ENCODE measurements around the gene BRAT1.
"Not testable (repeated sequence)": the region's sequence is repeated elsewhere in the genome, so short reads cannot be mapped to it uniquely, and the experiment has no call there.

The BRAT1 gene

DNA sequence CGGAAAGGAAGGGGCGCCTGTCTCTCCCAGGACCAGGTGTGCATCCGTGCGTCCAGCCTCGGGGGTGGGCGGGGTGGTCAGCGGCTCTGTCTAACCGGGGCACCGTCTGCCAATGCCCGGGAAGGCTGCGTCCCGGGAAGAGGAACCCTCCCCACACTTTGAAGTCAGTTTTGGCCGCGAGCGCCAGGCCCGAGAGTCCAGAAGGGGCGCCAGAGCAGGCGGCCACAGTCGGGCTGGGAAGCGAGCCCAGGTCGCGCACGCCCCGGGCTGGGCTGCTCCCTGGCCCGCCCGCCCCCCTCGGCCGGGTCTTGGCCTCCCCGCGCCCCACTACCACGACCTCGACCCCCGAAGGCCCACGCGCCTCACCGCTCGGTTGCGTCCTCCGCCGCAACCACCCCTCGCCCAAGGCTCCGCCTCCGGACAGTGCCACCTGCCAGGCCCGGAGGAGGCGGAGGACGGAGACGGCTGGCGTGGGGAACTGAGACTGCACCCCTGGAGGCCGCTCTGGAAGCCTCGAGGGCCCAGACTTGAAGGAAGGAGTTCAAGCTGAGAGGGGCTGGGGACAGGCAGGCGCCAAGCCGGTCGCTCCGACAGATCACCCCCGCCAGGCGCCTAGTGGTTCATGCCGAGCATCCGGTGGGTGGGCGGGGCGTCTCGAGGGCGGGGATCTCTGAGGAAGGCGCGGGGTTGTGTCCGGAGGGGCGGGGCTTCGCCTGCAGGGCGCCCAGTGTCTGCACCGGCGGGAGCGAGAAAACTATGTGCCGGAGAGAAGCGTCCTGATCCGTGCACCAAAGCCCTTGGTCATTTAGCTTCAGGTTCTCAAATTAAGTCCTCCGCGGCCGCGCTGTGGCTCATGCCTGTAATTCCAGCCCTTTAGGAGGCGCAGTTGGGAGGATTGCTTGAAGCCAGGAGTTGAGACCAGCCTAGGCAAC is at the start of gene BRAT1:
TSS of gene BRAT1 (minus strand) at position 404 of the 932 bp plus-strand sequence. CDS start 1,093 bp downstream, outside the sequence.
- DNase-seq: peak; percentile 85

DNA sequence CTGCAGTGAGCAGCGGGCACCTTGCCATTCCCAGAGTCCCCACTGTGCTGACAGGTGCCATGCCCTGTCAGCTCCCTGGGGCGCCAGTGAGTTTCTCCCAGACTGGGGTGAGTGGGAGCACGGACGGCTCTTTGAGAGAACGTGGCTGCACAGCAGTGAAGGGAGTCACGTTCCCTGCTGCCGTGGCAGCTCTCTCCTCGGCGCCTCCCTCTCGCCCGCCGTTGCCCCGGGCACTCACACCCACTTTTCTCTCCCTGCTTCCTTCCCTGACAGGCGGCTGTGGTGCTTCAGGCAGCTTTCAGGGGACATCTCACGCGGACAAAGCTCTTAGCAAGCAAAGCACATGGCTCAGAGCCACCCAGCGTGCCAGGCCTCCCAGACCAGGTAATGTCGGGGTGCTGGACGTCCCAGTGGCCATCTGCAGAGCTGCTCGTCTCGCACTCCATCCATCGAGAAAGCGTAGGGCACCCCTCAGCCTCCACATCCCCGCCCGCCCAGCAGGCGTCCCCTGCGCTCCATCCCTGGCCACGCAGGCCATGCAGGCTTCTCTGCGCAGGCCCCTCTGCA is 49.4 kb upstream of the BRAT1 start:
- DNase-seq: no peak

DNA sequence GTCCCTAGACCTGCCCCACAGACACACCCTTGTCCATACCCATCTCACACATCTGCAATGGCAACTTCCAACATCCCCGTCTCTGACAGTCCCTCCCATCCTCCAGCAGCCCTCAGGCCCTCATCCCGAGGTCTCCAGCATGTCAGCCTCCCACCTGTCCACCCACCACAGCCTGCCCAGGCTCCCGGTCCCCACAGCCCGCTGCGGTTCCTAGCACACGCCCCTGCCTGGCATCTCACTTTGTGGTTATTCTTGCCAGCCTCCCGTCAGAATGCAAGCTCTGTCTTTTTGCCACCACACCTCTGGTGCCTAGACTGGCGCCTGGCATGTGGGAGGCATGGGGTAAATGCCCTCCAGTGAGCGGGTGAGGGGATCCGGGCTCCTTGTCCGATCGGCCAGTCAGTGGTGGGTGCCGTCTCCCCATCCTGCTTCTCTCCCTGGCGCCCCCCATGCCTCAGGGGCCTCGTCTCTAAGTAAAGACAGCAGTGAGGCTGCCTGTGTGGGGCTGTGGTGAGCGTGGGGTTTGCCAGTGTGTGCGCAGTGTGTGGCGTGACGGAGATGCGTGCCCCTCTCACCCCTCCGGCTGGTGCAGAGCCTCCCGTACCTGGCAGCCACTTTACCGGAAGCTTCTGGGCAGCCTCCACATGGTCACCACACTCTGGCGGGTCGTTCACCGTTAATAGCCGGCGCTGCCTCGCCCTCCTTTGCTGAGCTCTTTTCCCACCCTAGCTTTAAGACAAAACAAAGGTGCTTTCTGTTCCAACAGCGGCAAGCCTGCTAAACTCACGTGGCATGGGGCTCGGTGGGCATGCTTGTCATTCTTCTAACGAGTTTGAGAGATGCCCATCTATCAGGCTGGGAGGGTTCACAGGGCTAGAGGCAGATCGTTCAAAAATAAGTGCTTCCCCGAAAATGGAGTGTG is 48.0 kb upstream of the BRAT1 start:
- DNase-seq: no peak

DNA sequence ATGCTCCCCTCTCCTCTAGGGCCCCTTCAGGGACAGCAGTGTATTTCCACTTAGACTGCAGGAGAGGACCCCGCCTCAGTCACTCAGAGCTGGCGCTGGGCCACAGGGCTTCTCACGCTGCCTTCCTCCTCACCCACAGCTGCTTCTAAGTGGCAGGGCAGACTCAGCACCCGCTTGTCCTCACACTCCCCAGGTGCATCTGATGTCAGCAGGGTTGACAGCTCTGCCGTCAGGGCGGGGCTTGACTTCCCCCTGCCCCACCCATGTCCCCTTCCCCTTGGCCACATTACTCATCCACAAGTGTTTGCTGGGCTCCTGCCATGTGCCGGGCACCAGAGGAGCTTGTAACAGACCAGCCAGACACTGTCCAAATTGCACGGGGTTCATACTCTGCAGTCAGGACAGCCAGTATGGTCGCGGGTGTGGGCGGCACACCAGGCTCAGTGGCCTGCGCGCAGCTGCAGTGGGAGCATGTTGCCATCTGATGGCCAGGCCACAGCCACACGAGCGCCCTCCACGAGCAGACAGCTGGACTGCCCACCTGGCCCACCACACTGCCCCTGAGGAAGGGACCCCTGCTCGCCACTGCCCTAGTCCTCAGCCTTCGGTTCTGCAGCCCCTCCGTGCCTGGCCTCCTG is 47.2 kb upstream of the BRAT1 start:
- DNase-seq: no peak

DNA sequence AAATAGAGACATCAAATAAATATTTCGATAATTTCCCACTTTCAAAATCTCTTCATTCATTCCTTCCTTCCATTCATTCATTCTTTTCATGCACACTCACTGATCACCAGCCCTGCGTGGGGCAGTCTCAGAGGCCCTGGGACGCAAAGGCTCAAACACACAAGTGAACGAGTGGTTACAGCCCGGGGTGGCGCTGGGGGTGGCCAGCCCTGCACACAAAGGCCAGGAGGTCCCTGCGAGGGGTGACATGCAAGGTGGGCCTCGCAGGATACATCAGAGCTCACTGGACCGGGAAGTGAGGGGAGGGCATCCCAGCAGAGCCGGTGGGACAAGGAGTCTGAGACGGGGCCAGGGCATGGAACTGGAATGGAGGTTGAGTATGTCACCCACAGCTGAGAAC is 46.6 kb upstream of the BRAT1 start:
- DNase-seq: no peak

DNA sequence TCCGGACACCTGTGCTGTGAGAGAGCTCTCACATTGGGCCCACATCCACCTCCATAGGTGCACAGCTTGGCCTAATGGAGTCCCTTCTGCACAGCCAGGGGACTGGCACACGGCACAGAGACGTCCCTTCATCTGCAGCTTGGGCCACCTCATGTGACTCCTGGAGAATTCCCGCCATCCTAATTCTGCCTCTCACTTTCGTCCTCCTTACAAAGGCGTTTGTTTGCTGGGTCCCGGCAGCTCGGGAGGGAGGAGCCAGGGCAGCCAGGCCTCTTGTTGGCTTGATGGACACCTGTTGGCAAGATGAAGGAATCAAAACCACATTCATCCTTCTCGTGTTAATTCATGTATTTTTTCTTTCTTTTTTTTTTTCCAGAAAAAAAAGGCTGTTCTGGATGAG is 45.7 kb upstream of the BRAT1 start:
- DNase-seq: no peak

DNA sequence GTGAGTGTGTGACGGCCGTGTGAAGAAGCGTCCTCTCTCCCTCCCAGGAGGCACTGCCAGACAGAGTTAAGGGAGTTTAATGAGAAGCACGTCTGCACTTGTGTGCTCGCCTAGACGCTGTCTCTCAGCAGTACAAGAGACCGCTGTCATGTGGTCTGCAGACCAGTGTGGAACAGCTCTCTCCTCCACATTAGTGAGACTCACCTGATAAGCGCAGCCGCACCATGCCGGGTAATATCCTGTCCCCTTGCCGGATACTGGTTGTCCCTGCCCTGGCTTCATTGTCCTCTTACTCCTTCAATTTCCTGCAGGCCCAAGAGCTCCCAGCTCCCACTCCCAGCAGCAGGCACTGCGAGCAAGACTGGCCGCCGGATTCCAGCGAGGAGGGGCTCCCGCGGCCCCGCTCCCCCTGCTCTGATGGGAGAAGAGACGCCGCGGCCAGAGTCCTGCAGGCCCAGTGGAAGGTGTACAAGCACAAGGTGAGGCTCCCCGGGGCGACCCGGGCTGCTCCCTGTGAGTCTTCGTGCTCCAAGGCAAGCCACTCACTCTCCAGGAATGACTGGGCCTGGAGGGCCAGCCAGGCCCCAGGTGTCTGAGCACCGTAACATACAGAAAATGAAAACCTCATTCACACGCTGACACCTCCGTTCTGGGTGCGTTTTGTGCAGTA is 43.0 kb upstream of the BRAT1 start:
- no peak for DNase-seq

DNA sequence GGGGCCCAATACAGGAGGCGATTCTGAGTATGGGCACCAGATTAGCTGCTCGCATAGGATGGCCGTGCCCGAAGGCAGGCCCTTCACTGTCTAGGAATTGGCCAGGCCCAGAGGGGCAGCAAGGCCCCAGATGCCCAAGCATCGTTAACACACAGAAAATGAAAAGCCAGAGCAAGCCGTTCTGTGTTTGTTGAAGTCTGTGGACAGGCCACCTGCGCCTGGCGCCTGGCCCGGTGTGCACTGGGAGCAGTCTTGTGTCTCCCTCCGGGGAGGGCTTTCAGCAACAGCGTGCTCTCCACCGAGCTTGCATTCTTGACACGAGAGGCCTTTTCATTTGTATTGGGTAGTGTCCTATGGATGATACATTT is 41.9 kb upstream of the BRAT1 start:
- no peak for DNase-seq

DNA sequence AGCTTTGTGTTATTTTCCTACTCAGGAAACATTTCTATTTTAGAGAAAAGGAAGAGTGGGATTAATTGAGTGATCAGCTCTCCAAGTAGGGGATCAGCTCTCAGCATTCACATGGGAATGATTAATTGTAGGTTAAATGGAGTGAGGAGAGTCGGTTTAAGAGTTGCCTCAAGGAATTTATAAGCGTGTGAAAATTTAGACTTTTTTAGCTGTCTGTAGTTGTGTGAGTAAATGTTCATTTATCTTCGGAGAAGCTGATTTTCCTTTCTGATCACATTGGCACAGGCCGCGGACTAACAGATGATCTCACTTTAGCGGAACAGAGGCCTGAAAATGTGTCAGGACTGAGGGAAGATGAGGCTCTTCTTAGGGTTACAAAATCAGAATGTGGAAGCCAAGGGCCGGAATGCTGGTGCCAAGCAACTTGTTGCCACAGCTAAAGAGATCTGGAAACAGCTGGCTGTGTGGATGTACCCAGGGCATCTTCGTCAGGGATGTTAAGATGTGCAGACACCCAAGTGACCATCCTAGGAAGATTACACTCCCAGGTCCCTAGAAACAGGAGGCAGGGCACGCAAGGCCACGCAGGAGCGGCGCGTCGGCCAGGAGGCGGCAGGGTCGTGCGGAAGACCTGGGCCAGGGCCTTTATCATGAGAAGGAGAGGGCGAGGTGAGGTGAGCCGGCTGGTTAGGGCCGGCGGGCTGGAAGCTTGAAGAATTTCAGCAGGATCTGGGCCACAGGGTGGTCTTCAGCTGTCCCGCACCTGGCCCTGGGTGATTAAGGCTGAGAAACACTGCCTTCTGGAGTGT is 41.3 kb upstream of the BRAT1 start:
- DNase-seq: no peak

DNA sequence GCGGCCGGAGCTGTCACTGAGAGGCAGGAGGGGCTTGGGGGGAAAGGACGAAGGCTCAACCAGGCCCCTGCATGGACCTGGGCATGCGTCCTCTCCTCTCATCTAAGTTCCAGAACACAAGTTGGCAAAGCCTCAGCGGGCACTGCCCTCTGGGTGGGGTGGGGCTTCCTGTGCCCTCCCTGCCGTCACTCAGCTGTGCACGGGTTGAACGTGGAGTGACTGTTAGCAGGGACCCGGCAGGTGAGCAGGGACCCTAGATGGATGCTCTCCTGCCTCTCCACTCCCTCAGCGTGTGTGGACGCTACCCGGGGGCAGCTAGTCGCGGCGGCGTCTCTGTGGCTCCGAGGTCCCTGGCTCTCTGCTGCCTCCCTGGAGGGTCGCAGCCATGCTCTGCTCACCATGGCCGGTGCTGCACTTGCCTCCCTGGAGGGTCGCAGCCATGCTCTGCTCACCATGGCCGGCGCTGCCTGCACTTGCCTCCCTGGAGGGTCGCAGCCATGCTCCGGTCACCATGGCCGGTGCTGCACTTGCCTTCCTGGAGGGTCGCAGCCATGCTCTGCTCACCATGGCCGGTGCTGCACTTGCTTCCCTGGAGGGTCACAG is 40.0 kb upstream of the BRAT1 start:
- DNase-seq: no peak

DNA sequence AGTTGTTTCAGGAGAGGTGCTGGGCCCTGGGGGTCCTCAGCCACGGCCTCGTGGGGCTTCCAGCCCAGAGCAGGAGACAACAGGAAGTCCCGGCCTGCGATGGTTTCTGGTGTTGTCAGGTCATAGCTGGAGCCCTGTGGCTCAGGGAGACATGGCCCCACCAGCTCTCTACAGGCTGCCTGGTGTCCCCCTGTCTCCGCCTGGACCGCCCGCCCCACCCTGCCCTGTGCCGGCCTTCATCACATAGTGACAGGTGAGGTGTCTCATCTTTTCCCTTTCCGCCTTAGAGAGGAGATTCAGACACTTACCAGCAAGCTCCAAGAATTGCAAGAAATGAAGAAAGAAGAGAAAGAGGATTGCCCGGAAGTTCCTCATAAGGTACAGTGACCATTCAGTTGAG is 39.3 kb upstream of the BRAT1 start:
- no peak for DNase-seq

DNA sequence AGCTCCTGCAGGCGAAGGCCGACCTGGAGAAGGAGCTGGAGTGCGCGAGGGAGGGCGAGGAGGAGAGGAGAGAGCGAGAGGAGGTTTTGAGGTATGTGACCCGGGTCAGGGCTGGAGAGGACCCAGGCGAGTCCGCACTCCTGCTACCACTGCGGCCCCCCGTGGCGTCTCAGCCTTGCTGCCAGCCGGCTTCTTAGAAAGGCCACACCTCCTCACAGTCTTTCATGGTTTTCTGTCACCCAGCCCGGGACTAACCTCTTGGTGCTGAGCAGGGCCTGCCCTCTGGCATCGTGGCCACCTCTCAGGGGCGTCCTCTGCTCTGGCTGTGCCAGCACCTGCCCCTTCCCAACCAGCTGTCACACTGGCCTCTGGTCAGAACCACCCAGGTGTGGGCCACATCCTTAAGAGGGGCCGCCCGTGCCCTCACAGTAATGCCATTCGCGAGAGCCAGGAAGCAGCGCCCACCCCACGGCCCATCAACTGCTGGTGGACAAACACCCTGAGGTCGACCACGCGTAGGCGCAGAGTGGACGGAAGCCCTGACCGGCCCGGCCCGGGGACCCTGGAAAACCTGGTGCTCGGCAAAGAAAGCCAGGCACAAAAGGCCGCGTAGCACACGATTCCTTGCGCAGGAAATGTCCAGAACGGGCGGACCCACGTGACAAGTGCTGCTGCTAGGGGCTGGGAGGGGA is 37.9 kb upstream of the BRAT1 start:
- DNase-seq: no peak

DNA sequence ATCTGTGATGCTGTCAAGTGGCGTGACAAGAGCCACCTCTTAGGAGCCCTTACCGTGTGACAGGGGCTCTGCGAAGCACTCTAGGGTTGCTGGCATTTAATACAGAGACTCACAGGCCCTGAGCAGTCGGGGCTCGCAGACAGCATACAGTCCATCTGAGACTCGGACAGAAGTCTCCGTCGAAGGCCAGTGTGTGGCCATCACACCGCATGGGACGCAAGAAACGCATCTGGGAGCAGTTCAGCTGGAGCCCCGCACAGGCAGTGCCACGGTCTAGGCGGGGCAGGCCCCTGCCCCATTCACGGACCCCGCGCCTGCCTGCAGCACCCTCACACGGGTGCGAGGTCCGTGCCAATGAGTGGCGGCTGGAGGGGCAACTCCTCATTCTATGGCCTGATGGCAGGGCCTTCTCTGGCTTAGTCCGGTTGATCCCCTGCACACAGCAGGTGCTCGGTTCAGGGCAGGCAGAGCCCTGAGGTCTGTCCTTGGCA is 37.1 kb upstream of the BRAT1 start:
- no peak for DNase-seq

DNA sequence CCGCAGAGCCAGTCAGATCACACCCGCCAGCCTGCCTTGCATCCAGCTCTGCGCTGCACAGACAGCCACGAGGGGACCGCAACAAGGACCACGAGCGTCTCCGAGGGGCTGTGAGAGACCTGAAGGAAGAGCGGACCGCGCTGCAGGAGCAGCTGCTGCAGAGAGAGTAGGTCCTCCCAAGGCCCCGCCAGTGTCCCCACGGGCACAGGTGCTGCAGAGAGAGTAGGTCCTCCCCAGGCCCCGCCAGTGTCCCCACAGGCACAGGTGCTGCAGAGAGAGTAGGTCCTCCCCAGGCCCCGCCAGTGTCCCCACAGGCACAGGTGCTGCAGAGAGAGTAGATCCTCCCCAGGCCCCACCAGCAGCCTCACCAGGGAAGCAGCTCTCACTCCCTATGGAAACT is 34.6 kb upstream of the BRAT1 start:
- DNase-seq: not testable (repeated sequence)

DNA sequence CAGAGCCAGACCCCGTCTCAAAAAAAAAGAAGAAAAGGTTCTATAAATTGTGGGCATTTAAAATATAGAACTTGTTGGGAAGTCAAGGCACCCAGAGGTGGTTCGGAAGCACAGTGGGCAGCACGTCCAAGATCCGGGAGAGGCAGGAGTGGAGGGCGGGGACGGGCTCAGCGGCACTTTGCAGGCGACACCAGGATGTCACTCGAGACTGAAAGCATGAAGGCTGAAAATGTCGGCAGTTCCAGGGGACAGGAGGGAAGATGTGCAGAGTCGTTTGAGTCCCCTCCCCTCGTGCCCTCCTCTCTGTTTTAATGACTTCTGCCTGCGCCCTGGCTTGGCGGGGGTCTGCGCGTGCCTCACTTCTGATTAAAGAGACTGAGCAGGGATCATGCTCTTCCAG is 34.0 kb upstream of the BRAT1 start:
- DNase-seq: no peak

DNA sequence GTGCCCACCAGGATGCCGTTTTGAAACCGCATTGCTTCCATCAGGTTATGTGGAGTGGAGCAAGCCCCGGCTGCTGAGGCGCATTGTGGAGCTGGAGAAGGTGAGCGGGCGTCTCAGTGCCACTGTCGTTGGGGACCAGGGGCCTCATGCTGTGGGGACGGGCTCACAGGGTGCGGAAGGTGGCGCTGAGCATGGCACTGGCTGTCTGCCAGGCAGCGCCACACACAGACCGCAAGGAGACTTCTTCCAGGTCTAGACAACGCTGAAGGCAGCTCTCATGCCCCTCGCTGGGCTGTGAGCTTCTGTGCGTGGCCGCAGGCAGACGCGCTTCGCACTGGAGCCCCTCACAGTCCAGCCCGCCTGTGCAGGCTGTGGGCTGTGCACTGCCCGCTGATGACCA is 32.5 kb upstream of the BRAT1 start:
- no peak for DNase-seq

DNA sequence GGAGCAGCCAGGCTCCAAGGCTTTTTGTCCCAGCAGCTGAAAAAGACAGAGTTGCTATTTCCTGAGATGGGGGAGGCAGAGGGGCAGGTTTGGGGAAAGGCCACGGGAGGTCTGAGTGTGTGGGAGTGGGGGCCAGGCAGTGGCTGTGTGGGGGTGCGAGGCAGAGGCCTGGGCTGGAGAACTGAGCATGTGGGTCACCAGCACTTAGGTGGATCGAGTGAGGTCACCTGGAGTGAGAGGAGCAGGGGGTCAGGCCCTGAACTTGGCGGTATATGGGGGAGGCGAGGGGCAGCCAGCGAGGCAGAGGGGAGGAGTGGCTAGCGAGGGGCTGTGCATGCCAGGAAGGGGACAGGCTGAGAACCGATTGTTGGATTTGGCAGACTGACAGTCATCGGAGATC is 31.8 kb upstream of the BRAT1 start:
- DNase-seq: no peak

DNA sequence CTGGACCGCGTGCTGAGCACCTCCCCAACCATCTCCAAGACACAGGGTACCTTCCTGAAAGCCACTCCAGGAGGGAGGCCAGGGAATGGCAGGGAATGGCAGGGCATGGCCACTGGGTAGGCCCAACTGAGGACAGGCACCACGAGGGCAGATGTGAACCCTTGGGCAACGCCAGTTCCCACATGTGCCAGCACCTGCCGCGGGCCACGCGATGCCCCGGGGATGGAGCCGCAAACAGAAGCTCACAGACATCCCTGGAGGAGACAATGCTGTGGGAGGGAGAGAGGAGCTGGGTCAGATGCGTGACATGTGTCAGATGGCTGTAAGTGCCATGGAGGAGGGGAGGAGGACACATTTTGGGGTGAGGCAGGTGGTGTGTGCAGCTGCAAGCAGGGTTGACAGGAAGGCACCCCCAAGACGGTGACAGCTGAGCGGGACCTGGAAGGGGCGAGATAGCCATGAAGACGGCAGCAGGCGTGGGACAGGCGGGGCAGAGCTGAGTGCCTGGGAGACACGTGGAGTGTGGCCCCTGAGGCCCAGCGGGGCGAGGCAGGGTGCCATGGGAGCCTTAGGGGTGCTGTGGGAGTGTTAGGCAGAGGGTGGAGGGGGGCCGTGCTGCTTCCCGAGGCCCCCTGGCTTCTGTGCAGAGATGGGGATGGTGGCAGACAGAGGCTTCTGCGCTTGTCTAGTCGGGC is 31.1 kb upstream of the BRAT1 start:
- DNase-seq: no peak

DNA sequence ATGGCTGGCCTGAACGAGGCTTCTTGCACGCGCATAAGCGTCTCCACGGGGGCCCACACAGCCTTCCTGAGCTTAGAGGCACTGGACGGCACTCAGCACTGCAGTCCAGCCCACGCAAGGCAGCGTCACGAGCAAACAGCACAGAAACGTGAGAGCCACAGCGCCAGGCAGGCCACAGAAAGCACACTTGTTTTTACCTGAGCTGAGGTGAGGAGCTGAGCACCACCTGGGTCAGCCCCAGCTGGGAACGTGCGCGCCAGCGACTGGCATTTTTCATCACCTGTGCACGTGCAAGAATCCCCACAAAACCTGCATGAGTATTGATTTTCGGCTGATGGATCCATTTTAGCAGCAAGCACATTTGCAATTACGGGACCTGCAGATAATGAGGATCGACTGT is 30.1 kb upstream of the BRAT1 start:
- no peak for DNase-seq
